ENCODE data around the gene KMO.

DNA sequence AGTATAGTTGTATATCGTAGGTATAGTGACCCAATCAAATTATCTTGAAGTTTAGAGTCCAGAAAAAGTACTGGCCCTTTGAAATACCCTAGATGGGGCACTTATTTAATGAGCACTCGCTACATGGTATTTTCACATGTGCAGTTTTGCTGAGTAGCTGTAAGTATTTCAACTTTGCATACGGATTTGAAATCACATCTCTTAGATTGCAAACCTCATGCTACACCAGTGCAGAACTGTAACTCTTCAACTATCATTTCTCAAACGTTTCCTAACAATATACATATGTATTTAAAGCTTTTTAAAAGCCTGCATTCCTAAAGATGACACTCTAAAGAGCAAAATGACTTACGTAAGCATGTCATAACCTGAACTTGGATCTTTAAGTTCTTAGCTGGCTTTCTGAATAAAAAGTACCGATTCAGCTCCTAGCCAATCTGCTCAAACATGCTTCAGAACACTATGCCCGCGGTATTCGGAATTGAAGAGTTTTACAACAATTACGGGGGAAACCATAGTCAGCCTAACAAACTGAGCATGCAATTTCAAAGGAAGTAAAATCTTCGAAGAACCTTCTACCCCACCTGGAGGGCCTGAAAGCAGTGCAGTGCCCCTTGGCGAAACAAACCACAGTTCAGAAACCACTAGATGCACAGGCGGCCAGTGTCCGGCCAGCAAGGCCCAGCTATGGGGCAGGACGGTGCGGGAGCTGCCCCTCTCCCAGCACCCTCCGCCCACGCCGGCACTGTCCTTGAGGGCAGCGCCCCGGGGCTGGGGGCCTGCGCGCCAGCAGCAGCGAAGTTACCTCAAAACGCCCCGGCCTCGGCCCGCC lies 13.5 kb upstream of the KMO start:
- TF ChIP-seq SUZ12 (IDR thresholded peaks at IDR 0.05), result no peak
- no peak for TF ChIP-seq FOXA1 (IDR thresholded peaks at IDR 0.05)
- no peak for TF ChIP-seq BHLHE40 (IDR thresholded peaks at IDR 0.05; ENCODE audit: borderline replicate concordance)
- TF ChIP-seq FOXM1 (IDR thresholded peaks at IDR 0.05; ENCODE audit: borderline replicate concordance), result no peak
- TF ChIP-seq TARDBP (IDR thresholded peaks at IDR 0.05), result no peak
- no peak for TF ChIP-seq FOXK2 (IDR thresholded peaks at IDR 0.05)
- TF ChIP-seq L3MBTL2 (conservative IDR thresholded peaks at IDR 0.05), result no peak
